Stimulated activated effector memory CD8-positive, alpha-beta T cell treated with anti-CD3 and anti-CD28 coated beads, Interleukin-12 subunit alpha, Interleukin-12 subunit beta, amount 100 ng/mL, for 72 hours (primary cell): ENCODE measurements around the gene ANGPTL2.

Experiments used
- ATAC-seq: fragments of 150-1000 bp; cut with Tn5 transposase; 2 replicates; pipeline ENCODE4 v1.10.0; 2021
- DNase-seq, 2 donors: peaks; one replicate each; pipeline ENCODE4 v3.0.0; 2021 to 2022; ENCODE audit warnings: low spot score in 2 of 2
- H3K27ac Mint-ChIP-seq: one replicate; pipeline ENCODE4 v1.8.0; 2022; ENCODE audit warnings: mild to moderate bottlenecking, mixed read lengths
- H3K36me3 Mint-ChIP-seq: one replicate; pipeline ENCODE4 v1.8.0; 2022; ENCODE audit warnings: mild to moderate bottlenecking, mixed read lengths
- H3K4me1 Mint-ChIP-seq: one replicate; pipeline ENCODE4 v1.8.0; 2022; ENCODE audit warnings: mixed read lengths
- H3K4me3 Mint-ChIP-seq: one replicate; pipeline ENCODE4 v1.8.0; 2022; ENCODE audit warnings: mild to moderate bottlenecking, mixed read lengths
- H3K9me3 Mint-ChIP-seq: one replicate; pipeline ENCODE4 v1.8.0; 2022; ENCODE audit warnings: mixed read lengths

Gene ANGPTL2

DNA sequence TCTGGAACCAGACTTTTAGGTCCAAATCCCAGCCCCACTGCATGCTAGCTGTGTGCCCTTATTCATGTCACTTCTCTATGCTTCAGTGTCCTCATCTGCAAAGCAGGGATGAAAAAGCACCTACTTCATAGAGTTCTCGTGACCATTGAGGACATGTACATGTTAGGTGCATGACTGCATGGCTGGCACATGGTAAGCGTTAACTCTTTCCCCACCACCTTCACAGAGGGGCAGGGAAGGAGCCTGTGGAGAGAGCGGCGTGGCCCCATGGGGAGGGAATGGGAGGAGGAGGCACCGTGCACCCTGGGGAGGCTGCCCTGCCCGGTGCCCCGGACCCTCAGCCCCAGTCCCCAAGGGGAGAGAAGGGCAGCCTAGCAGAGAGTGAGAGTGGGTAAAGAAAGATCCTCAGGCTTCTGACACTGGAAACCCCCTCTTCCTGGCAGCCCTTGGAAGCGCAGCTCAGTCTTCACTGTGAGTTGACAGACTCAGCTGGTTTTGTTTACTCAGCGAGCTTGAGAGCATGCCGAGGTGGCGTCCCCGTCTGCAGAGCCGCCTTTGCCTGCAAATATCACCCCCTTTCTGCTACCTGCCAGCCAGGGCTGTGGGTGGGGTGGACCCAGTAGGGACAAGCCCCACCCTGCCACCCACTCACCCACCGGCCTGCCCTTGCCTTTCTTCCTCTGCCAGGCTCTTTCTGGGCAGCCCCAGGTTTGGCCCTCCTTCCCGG lies 10.6 kb upstream of the ANGPTL2 start:
- Mint-ChIP-seq H3K4me1 (no peaks in the 10 kb centered on the region), H3K36me3 (no peaks in the 10 kb centered on the region), H3K27ac (peak overlapping the region; percentile 64), H3K4me3 (no peak overlapping the region), H3K9me3 (no peaks in the 10 kb centered on the region)
- ATAC-seq (no peak), DNase-seq (no peak)

DNA sequence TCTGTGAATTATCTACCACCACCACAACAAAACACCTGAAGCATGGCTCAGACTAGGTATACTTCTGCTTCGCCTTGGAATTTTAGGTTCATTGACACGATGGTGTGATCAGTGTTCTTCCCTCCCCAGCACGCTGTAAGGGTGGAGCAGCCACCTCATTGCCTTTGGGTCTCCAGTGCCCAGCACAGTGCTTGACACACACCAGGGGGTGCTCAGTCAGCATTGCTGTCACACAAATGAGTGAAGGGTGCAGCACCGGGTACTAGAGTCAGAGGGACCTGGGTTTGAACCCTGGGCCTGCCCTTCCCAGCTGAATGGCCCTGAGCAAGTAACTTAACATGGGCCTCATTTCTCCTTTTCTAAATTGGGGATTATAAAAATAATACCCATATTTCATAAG lies 9.9 kb upstream of the ANGPTL2 start:
- H3K27ac Mint-ChIP-seq, result no peak overlapping the region
- H3K36me3 Mint-ChIP-seq, result no peaks in the 10 kb centered on the region
- no peaks in the 10 kb centered on the region for H3K9me3 Mint-ChIP-seq
- DNase-seq (no peak), ATAC-seq (no peak)
- H3K4me1 Mint-ChIP-seq, result no peaks in the 10 kb centered on the region
- H3K4me3 Mint-ChIP-seq, result no peak overlapping the region

- Mint-ChIP-seq H3K9me3 (no peaks in the 10 kb centered on the region), H3K4me3 (no peak overlapping the region), H3K27ac (no peak overlapping the region), H3K36me3 (no peaks in the 10 kb centered on the region), H3K4me1 (no peaks in the 10 kb centered on the region)
- no peak for ATAC-seq
- no peak for DNase-seq
These were observed 9.4 kb upstream of the ANGPTL2 start for GRCh38 chr9:127131871-127132270.

DNA sequence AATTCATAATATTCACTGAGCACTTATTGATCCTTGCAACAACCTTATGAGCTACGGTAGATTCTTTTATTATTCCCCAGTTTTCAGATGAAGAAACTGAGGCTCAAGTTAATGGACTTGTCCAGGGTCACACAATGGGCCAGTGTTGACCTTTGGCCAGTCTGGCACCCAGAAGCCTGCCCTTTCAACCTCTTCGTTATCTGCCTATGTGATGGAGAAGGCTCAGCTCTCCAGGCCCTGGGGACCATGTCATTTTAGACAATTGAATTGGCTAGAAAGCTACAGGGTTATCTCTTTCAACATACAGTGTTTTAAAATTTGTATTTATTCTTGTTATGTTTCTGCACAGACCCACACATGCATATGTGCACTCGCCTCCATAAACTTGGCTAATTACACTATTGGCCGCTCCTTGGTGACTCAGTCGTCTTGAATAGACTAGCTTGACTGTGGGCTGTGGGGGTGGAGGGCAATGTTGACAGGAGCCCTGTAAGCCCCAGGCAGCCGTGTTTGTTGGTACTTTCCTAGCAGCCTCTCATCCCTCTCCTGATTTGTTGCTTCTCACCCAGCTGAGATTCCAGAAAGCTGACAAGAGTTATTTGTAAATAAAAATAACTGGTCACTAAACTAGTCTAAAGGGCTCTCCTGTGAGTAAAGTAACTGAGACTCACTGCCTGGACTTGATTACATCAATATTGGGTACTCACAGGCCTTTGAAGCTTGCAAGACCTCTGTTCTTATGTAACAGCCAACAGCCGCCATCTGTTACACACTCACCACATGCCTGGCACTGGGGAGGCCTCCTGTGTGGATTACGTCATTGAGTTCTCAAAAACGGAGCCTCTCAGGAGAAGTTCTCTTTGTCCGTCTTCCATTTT lies 8.5 kb upstream of the ANGPTL2 start:
- DNase-seq, result no peak
- Mint-ChIP-seq H3K27ac (no peak overlapping the region), H3K4me3 (no peak overlapping the region), H3K4me1 (no peaks in the 10 kb centered on the region), H3K9me3 (no peaks in the 10 kb centered on the region), H3K36me3 (no peaks in the 10 kb centered on the region)
- ATAC-seq, result no peak

GRCh38 chr9:127130235-127130634 lies 7.8 kb upstream of the ANGPTL2 start:
- ATAC-seq (no peak), DNase-seq (no peak)
- Mint-ChIP-seq H3K4me1 (no peaks in the 10 kb centered on the region), H3K27ac (no peak overlapping the region), H3K4me3 (no peak overlapping the region), H3K9me3 (no peaks in the 10 kb centered on the region), H3K36me3 (no peaks in the 10 kb centered on the region)

GRCh38 chr9:127129718-127130085 lies 7.3 kb upstream of the ANGPTL2 start:
- no peaks in the 10 kb centered on the region for H3K36me3 Mint-ChIP-seq
- DNase-seq (no peak), ATAC-seq (no peak)
- H3K27ac Mint-ChIP-seq, result no peak overlapping the region
- H3K9me3 Mint-ChIP-seq, result no peaks in the 10 kb centered on the region
- H3K4me1 Mint-ChIP-seq, result no peaks in the 10 kb centered on the region
- H3K4me3 Mint-ChIP-seq, result no peak overlapping the region

DNA sequence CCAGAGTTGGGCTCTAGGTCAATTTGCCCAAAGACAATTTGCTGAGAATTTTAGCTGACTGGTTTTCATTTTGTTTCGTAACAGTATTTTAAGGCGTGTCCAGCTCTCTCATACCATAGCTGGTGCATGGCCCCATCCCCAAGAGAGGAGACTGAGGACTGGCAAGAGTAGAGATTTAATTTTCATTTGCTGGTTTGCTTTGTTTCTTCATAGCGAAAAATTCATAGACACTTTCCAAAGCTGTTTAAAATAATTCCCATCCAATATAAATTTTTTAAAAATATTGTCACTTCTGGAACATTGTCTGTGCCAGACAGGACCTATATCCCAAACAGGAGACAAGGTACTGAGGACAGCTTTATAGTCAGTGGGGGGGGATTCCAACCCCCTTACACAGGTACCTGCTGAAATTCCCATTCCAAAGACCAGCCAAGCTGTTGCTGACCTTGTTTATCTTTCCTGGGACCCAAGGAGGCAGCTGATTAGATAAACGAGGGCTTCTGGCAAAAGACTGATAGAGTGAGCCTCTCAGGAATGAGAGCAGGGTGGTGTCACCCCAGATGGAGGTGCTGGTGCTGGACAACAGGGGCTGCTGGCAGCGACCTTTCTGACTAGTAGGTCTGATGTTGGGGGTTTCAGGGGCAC lies 6.8 kb upstream of the ANGPTL2 start:
- Mint-ChIP-seq H3K27ac (no peak overlapping the region), H3K4me1 (no peaks in the 10 kb centered on the region), H3K9me3 (no peaks in the 10 kb centered on the region), H3K36me3 (no peaks in the 10 kb centered on the region), H3K4me3 (no peak overlapping the region)
- ATAC-seq, result no peak
- DNase-seq, result no peak

- no peaks in the 10 kb centered on the region for H3K9me3 Mint-ChIP-seq
- no peaks in the 10 kb centered on the region for H3K4me1 Mint-ChIP-seq
- no peak overlapping the region for H3K27ac Mint-ChIP-seq
- no peak for DNase-seq
- H3K4me3 Mint-ChIP-seq, result no peak overlapping the region
- no peaks in the 10 kb centered on the region for H3K36me3 Mint-ChIP-seq
- peak; percentile 63 for ATAC-seq
These were observed 6.1 kb upstream of the ANGPTL2 start for GRCh38 chr9:127128341-127129072.

DNA sequence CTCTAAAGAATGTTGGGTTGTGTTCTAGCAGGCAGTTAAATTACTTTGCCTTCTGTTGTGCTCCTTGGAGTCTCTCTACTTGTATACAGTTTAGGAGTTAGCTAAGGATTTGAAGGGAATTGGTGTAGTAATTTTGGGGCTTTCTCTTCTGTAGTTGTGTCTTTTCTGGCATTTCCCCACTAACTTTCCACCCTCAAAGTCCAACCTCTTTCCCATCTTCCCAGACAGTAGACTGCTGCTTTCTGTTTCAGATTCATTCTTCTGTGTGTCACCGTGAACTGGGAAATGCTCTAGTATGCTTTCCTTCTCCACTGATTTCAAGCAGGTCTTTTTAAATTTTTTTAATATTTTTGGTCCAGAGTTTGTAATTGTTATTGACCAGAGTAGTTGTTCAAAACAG lies 4.5 kb upstream of the ANGPTL2 start:
- Mint-ChIP-seq H3K4me1 (peaks cover 3% of the 10 kb centered on the region), H3K36me3 (no peaks in the 10 kb centered on the region), H3K9me3 (no peaks in the 10 kb centered on the region), H3K4me3 (no peak overlapping the region), H3K27ac (no peak overlapping the region)
- no peak for DNase-seq
- ATAC-seq, result no peak

GRCh38 chr9:127124792-127125191 lies 2.4 kb upstream of the ANGPTL2 start:
- H3K36me3 Mint-ChIP-seq, result no peaks in the 10 kb centered on the region
- DNase-seq, result no peak

DNA sequence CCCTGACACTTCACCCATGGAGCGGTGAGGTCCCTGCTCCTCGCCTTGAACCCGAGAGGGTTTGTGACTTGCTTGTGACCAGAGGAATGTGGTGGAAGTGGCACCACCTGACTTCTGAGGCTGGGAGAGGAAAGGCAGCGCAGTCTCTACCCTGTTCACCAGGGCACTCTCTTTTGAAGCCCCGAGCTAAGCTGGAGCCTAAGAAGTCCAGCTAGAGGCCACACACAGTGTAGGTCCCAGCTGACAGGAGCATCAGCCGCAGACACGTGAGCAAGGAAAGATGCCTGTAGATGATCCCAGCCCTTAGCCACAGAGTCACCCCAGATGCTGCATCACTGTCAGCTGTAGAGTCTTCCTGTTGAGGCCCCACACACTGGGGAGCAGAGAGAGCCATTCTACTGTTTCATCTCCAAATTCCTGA lies 1.7 kb upstream of the ANGPTL2 start:
- DNase-seq (no peak), ATAC-seq (no peak)
- Mint-ChIP-seq H3K27ac (no peak overlapping the region), H3K36me3 (no peaks in the 10 kb centered on the region), H3K4me1 (peaks cover 7% of the 10 kb centered on the region), H3K9me3 (no peaks in the 10 kb centered on the region), H3K4me3 (no peak overlapping the region)

More at GRCh38 chr9:127124792-127125191, 2.4 kb upstream of the ANGPTL2 start:
- ATAC-seq, result no peak
- H3K27ac Mint-ChIP-seq, result no peak overlapping the region
- no peaks in the 10 kb centered on the region for H3K9me3 Mint-ChIP-seq
- H3K4me1 Mint-ChIP-seq, result peaks cover 7% of the 10 kb centered on the region
- H3K4me3 Mint-ChIP-seq, result no peak overlapping the region

GRCh38 chr9:127123064-127123890 lies 842 bp upstream of the ANGPTL2 start:
- H3K9me3 Mint-ChIP-seq, result no peaks in the 10 kb centered on the region
- H3K4me1 Mint-ChIP-seq, result peaks cover 7% of the 10 kb centered on the region
- no peaks in the 10 kb centered on the region for H3K36me3 Mint-ChIP-seq
- no peak for ATAC-seq
- no peak overlapping the region for H3K27ac Mint-ChIP-seq
- no peak overlapping the region for H3K4me3 Mint-ChIP-seq
- DNase-seq, result no peak

DNA sequence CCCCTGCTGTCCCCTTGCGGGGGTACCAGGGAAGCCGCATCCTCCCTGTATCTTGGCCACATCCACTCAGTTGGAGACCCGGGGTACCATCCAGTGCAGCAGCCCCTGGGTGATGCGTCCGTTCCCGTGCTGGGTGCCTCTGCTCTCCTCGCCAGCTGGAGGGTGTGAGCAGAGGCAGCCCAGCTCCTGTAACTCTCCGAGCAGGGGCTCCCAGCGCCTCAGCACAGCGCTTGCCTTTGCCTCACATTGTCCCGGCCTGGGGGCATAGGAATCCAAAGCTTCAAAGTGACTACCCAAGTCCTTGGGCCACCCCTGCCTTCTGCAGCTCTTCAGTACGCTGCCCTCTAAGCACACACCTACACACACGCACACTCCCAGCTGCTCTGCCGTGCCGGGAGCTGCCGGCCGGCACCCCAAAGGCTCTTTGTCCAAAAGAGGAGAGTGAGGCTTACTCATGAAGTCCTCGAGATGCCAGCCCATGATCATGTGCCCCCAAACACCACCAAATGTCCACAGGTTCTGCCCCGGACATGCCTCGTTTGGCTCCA lies 733 bp downstream of the ANGPTL2 start:
- no peak for ATAC-seq
- Mint-ChIP-seq H3K4me3 (no peak overlapping the region), H3K27ac (no peak overlapping the region), H3K9me3 (no peaks in the 10 kb centered on the region), H3K4me1 (peaks cover 14% of the 10 kb centered on the region), H3K36me3 (no peaks in the 10 kb centered on the region)
- DNase-seq, result no peak

- H3K4me3 Mint-ChIP-seq, result no peak overlapping the region
- H3K4me1 Mint-ChIP-seq, result peaks cover 24% of the 10 kb centered on the region
- peaks cover 6% of the 10 kb centered on the region for H3K36me3 Mint-ChIP-seq
- ATAC-seq (no peak), DNase-seq (no peak)
- no peaks in the 10 kb centered on the region for H3K9me3 Mint-ChIP-seq
- no peak overlapping the region for H3K27ac Mint-ChIP-seq
These were observed 3.1 kb downstream of the ANGPTL2 start for GRCh38 chr9:127119320-127119709.
